NCI-H2107 (cell line): ENCODE data around the gene PDCD5.
"Not testable (repeated sequence)": the region's sequence is repeated elsewhere in the genome, so short reads cannot be mapped to it uniquely, and the experiment has no call there.

Experiments used
- DNase-seq: peaks from one replicate; lab custom pipeline; 2025; lab: John Stamatoyannopoulos, UW

Gene PDCD5, protein sequence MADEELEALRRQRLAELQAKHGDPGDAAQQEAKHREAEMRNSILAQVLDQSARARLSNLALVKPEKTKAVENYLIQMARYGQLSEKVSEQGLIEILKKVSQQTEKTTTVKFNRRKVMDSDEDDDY

DNA sequence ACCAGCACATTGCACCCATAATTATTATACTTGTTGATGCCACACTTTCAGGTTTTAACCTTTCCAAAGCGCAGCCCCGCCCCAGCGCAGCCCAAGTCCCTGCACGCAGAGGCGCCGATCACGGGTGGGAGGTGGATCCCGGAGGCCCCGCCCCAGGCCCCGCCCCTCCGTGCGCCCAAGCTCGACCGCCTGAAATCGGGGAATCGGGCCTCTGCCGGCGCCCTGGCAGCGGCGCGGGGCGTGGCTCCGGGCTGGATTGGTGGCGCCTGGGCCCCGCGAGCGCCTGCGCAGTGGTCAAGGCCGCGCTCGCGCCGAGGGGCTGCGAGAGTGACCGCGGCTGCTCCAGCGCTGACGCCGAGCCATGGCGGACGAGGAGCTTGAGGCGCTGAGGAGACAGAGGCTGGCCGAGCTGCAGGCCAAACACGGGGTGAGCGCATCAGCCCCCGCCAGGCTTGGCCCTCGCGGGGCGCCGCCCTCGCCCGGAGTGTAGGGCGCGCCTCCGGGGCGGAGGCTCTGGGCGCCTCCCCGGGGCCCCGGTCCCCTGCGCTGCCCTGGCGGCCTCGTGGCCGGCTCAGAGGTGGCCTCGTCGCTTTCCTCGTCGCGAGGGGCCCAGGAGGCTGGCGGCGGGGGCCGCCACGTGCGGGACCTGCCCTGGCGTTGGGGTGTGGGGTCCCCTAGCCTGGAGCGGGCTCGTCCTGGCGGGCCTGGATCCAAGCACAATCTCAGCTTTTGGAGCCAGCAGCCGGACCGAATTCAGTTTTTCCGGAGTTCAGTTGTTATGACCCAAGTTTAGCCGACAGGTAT is at the start of gene PDCD5:
Gene PDCD5, plus strand, starts transcription at position 290 of the 804 bp plus-strand sequence. Its CDS starts 72 bp downstream, at position 362.
- peak; percentile 89 for DNase-seq

DNA sequence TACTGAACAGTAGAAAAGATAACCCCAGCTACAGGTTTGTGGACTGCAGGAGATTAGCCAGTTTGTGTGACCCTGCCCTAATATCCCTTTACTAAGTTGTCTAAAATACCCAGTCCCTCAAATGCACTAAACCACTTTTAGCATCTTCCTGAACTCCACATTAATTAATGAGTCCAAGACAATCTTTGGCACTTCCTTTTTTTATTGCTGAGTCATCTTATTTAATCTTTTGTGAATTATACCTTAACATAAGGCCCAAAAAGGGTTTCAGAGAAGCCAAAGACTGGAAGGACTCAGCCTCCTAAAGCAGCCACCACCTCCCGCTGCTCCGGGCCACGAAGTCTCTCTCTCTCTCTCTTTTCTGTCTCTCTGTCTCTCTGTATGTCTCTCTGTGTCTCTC is 48.8 kb upstream of the PDCD5 start:
- no peak for DNase-seq

DNA sequence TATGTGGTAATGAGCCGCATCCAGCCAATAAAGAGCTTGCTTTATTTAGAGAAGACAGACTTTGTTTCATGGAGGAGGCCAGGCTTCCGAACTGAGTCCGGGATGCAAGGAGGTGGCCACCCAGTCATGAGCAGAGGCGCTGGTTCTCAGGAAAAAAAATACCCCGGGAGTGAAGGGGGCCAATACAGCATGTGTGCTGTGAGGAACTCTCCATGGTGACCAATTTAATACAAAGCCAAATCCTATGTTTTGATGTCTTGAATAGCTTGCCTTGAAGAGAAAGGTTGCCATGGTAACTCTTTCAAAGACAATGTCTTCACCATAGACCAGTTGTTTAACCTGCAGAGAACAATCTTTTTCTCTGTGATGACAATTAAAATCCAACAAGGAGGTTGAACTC is 43.4 kb upstream of the PDCD5 start:
- DNase-seq, result no peak

DNA sequence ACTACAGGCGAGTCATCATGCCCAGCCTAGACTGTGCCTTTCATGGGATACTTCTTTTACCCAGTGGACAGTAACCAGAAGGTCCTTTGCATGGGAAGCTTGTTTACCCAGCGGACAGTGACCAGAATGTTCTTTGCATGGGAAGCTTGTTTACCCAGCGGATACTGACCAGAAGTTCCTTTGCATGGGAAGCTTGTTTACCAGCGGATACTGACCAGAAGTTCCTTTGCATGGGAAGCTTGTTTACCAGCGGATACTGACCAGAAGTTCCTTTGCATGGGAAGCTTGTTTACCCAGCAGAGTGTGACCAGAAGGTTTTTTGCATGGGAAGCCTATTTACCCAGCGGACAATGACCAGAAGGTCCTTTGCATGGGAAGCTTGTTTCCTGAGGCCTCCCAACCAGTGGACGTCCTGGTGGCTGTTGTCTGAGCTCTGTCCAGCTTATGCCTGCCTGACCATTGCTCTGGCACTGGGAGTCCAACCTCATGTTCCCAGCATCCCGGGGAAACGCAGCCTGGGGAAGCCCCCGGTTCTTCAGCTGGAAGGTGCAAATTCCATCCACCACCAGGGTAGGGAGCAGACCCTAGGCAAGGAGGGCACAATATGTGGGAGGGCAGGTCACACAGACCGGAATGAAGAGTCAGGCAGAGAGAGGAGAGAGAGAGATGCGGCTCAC is 41.6 kb upstream of the PDCD5 start:
- DNase-seq, result no peak

DNA sequence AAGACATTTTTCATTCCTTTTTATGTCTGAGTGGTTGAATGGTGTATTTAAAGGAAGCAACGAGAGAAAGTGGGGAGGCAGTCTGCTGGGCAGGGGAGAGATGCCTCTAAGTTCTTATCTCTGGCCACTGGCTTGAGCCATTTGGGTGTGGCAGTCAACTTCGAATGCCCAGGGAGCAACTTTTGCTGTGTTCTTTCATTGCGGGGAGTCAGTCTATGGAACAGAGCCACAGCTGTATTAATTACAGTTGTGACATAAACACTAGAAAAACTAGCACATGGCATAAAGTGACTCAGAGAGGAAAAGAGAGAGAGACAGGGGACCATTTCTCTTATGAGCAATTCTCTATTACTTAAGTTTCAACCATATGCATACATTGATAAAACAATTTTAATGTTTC is 40.4 kb upstream of the PDCD5 start:
- no peak for DNase-seq

DNA sequence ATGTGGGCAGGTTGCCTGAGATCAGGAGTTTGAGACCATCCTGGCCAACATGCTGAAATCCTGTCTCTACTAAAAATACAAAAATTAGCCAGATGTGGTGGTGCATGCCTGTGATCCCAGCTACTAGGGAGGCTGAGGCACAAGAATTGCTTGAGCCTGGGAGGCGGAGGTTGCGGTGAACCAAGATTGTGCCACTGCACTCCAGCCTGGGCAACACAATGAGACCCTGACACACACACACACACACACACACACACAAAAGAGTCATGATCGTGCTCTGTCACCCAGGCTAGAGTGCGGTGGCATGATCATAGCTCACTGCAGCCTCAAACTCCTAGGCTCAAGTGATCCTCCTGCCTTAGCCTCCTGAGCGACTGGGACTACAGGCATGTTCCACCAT is 39.6 kb upstream of the PDCD5 start:
- not testable (repeated sequence) for DNase-seq

DNA sequence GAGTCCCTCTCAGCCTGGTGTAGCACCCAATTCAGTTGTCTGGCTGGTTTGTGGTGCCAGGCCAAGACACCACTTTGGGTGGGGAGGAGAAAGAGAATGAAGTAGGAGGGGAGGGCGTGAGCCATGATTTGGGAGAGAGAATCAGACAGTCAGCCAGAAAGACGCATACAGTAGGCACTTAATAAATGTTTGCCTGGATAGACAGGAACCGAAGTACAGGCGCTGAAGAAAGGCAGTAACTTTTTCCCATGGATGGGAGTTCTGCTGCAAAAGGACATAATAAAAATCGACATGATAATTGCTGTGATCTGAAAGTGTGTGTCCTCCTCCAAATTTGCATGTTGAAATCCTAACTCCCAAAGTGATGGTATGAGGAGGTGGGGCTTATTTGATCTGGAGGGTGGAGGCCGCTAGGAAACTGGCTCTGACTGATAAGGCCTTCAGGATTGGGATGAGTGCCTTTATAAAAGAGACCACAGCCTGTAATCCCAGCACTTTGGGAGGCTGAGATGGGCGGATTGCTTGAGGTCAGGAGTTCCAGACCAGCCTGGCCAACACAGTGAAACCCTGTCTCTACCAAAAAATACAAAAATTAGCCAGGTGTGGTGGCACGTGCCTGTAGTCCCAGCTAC is 38.4 kb upstream of the PDCD5 start:
- no peak for DNase-seq

DNA sequence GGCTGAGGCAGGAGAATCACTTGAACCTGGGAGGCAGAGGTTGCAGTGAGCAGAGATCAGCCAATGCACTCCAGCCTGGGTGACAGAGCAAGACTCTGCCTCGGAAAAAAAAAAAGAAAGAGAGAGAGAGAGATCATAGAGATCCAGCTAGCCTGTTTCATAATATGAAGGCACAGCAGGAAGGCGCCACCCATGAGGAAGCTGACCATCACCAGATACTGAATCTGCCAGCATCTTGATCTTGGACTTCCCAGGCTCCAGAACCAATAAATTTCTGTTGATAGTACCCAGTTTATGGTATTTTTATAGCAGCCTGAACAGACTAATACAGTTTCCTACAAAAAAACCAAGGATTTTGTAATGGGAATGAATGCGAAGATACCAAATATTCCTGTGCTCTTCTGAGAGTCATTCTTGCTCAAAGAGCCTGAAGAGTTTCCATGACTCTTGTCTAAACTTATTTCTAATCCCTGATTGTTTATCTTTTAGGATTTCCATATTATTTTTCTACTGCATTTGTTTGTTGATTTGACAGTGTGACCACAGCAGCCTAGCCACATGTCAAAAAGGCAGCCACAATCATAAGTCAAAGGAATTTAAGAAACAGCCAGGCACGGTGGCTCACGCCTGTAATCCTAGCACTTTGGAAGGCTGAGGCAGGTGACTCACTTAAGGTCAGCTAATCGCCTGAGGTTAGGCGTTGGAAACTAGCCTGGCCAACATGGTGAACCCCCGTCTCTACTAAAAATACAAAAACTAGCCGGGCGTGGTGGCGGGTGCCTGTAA is 37.7 kb upstream of the PDCD5 start:
- no peak for DNase-seq

DNA sequence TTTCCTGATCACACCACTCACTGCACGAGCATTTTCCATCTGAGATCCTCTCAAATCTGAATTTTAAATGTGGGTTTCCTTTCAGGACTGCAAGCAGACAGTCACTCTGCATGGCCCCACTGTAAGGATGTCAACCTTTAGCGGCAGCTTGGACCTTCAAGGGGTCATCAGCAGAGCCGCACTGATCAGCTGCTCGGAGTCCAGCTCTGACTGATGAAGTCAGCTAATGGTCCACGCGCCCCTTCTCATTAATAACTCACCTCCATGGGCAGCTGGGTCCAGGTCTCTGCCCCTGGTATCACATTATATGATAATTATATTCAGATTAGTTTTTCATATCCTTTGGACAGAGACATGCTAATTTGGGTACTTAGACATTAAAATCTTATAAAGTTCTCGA is 36.1 kb upstream of the PDCD5 start:
- DNase-seq, result no peak

DNA sequence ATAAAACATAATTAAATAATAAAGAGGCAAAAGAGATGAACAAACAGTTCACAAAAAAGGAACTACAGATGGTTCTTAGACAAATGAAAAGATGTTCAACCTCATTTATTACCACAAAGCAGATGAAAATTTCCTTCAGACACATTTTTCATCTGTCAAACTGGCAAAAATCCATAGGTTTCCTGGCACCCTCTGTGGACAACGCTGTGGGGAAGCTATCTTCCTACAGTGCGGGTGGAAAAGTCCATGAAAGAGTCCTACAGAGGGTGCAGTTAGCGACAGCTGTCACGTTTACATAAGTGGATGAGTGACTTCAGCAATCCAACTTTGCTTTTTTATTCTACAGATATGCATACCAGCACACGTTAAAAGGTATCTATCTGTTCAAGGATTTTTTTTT is 30.3 kb upstream of the PDCD5 start:
- DNase-seq, result no peak

DNA sequence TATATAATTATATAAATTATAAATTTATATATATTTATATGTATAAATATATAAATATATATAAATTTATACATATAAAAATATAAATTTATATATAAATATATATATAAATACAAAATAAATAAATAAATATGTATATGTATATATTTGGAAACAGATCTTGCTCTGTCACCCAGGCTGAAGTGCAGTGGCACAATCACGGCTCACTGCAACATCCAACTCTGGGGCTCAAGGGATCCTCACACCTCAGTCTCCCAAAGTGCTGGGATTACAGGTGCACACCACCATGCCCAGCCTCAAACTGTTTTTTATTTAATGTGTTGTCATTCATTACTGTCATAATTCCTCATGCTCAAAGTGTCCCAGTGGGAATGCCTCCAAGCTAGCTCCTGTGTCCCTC is 25.2 kb upstream of the PDCD5 start:
- no peak for DNase-seq

DNA sequence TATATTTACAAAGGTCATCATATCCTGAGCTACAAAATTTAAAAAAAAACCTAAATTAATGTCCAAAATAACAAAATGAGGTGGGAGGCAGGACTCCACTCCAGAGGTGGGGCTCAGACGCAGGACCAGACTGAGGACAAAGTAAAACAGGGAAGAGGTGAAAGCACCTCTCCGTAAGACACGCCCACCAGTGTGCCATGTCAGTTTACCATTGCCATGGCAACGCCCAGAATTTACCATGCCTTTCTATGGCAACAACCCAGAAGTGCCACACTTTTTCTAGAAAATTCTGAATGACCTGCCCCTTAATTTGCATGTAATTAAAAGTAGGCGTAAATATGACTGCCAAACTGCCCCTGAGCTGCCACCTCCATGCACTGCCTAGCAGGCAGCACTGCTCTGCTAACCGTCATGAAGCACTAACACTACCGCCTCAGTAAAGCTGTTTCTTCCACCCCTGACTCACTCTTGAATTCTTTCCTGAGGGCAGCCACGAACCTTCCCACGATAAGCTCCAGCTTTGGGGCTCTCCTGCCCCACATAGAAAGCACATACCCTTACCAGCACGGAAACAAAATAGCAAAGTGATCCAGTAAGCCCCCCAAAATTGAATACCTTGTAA is 22.3 kb upstream of the PDCD5 start:
- DNase-seq, result no peak

DNA sequence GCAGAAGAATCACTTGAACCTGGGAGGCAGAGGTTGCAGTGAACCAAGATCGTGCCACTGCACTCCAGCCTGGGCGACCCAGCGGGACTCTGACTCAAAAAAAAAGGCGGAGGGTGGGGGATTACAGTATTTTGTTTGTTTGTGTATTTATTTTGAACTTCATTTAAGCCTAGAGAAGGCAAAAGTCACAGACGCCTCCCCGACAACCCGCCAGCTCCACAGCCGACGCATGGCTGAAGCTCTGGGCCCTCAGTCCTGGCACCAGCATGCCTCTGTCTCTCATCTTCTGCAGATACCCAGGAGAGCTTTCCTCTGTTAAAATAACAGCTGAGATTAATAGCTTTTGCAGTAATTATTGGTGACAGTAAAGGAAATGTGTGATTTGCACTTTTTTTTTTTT is 17.2 kb upstream of the PDCD5 start:
- no peak for DNase-seq

DNA sequence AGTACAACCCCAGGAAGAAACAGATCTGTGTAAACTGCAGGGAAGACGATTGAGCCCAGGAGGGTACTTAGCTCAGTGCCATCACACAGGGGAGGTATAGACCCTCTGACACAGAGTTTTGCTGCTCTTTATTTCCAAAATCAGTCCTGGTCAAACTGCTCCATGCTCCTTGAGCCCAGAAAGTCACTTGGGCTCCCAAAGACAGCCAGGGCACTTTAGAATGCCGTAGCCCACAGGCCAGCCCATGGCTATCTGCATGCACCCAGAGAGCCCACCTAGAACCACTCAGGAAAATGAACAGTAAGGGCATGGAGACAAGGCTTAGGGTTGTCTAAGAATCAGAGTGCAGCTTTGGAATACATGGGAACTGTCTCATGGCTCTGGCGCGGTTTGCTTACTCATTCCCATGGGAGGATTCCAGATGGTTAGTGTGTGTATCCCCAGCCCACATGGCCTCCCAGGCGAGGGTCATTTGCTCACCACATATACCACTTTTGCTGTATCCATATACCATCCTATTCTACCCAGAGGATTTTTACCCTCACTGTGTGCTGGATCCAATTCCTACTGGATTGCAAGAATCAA is 14.7 kb upstream of the PDCD5 start:
- DNase-seq, result no peak

DNA sequence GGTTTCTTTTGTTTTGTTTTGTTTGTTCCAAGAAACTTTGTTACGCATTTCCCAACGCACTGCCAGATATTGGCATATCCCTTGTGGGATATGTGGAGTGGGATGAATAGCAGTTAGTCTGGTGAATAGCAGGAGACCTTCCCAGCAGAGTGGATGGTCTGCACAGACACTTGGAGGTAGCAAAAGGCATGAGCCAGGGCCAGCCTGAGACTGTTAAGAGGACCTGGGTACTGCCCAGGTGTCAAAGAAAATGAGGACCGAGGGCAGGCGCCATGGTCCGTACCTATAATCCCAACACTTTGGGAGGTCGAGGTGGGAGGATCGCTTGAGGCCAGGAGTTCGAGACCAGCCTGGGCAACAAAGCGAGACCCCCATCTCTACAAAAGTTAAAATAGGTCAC is 13.5 kb upstream of the PDCD5 start:
- DNase-seq, result no peak

DNA sequence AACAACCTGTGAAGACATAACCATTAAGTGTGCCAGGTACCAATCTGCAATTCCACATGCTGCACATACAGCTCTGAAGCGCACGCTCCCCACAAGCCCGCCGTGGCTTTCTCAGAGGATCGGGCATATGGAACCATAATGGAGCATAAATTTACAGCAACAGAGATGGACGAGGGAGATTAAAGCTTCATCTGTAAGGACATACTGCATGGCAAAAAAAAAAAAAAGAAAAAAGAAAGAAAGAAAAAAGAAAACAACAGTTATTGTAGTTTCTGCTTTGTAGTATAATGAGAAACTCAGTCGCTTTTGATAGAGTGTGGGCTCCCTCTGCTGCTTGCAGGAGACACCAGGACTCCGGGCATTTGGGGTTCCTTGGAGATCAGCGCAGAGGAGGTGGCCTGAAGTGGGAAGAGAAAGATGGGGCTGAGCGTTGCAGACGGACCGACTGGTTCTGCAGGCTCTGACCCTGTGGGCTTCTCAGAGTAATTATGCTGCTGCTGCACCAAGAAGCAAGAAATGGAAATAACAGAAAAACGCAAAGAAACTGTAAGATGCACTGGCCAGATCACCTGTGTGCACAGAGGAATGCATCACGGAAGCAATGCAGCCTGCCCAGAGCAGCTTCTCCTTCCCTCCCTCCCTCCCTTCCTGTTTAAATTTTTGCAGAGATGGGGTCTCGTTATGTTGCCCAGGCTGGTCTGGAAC is 10.8 kb upstream of the PDCD5 start:
- DNase-seq, result peak; percentile 58

DNA sequence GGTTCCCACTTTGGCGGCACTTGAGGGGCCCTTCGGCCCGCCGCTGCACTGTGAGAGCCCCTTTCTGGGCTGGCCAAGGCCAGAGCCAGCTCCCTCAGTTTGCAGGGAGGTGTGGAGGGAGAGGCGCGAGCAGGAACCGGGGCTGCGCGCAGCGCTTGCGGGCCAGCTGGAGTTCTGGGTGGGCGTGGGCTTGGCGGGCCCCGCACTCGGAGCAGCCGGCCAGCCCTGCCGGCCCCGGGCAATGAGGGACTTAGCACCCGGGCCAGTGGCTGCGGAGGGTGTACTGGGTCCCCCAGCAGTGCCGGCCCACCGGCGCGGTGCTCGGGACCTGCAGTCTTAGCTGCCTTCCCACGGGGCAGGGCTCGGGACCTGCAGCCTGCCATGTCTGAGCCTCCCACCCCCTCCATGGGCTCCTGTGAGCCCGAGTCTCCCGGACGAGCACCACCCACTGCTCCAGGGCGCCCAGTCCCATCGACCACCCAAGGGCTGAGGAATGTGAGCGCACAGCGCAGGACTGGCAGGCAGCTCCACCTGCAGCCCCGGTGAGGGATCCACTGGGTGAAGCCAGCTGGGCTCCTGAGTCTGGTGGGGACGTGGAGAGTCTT is 9.4 kb upstream of the PDCD5 start:
- not testable (repeated sequence) for DNase-seq

DNA sequence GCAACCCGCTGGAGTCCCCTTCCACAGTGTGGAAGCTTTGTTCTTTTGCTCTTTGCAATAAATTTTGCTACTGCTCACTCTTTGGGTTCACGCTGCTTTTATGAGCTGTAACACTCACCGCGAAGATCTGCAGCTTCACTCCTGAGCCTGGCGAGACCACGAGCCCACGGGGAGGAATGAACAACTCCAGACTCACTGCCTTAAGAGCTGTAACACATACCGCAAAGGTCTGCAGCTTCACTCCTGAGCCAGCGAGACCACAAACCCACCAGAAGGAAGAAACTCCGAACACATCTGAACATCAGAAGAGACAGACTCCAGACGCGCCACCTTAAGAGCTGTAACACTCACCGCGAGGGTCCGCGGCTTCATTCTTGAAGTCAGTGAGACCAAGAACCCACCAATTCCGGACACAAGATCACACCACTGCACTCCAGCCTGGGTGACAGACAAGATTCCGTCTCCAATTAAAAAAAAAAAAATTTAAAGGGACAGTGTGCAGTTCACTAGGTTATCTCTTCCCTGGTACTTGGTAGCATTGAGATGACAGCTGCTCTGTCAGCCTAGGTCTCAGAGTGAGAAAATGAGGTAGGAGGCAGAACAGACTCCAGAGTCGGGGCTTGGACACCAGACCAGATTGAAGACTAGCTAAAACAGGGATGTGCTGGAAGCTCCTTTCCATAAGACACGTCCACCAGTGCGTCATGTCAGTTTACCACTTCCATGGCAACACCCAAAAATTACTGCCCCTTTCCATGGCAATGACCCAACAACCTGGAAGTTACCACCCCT is 8.1 kb upstream of the PDCD5 start:
- DNase-seq, result not testable (repeated sequence)

DNA sequence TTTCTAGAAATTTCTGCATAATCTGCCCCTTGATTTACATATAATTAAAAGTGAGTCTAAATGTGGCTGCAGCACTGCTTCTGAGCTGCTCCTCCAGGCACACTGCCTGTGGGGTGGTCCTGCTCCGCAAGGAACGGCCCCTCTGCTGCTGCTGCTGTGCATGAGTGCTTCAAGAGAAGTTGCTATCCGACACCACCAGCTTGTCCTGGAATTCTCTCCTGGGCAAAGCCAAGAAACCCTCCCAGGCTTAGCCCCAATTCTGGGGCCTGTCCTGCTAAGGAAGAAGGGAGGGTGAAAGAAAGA is 7.5 kb upstream of the PDCD5 start:
- no peak for DNase-seq

DNA sequence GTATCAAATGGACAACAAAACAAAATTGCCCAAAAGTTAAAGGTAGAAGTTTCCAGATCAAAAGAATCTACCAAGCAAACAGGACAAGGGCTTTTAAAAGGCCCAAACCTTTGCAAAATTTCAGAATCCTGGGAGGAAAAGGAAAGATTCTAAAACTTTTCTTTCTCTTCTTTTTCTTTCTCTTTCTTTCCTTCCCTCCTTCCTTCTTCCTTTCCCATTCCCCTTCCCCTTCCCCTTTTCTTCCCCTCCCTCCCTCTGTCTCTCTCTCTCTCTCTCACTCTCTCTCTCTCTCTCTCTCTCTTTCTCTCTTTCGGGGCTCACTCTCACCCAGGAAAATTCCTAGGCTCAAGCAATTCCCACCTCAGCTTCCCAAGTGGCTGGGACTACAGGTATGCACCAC is 4.2 kb upstream of the PDCD5 start:
- DNase-seq, result no peak
